HepG2 (cell line): ENCODE results near the gene FHL1. TPM values are rescaled to one million over a fixed set of nuclear protein-coding genes. Genes with fewer than 3 reads are reported as not detected.

ENCODE experiments used
- ATAC-seq: fragments of 200-7000 bp; cut with Tn5 transposase; 3 replicates; pipeline ENCODE4 v1.9.1; 2020; ENCODE audit warnings: mild to moderate bottlenecking, moderate library complexity
- BruUV-seq: library from RNA; stranded (reverse); fragments of 400-500 nt; replicated peaks from 2 replicates; lab custom pipeline; 2021; lab: Mats Ljungman, UMichigan
- CTCF ChIA-PET: fragments of 300-600 bp; formaldehyde crosslinking; extraction: SDS; loops from one replicate; lab custom pipeline; 2021; ENCODE audit warnings: low total read pairs, inconsistent platforms, low intra/inter-chr PET ratio; lab: Yijun Ruan, JAX
- POLR2A ChIA-PET: fragments of 350-600 bp; sonication (Branson Sonifier 250); formaldehyde crosslinking; loops from one replicate; lab custom pipeline; 2020; ENCODE audit warnings: antibody characterized with exemption, inconsistent platforms; lab: Yijun Ruan, JAX
- DNase-seq: peaks from one replicate; pipeline ENCODE4 v3.0.0-alpha.2; 2015; ENCODE audit warnings: low spot score
- FAIRE-seq: peaks from 3 replicates; lab custom pipeline; 2011; peaks lifted over from hg19 to GRCh38; lab: Jason Lieb, UNC
- H2AFZ ChIP-seq: one replicate; pipeline ENCODE4 v1.6.1; 2011; ENCODE audit warnings: low read length, inconsistent platforms
- H3K27ac ChIP-seq: fragments of 300-600 bp; 3 replicates; pipeline ENCODE4 v1.8.0; 2011; ENCODE audit warnings: mixed run types, mild to moderate bottlenecking, mixed read lengths, low read length, inconsistent platforms; ENCODE audit not compliant: insufficient read depth; ENCODE audit errors: extremely low read length
- H3K27me3 ChIP-seq, 2 experiments: fragments of 200-600 bp in 1 of 2; 2 replicates in 1 of 2; 3 replicates in 1 of 2; pipeline versions ENCODE4 v1.6.0 to v1.8.0; 2011; ENCODE audit warnings: low read length in 2 of 2, mild to moderate bottlenecking in 2 of 2, moderate library complexity in 2 of 2, inconsistent platforms in 1 of 2; ENCODE audit not compliant: insufficient read depth in 2 of 2, control insufficient read depth in 1 of 2
- H3K36me3 ChIP-seq, 2 experiments: fragments of 200-600 bp in 1 of 2; replicated peaks in 1 of 2; 2 replicates in 1 of 2; 3 replicates in 1 of 2; pipeline versions ENCODE4 v1.5.1 to v1.8.0; 2011; ENCODE audit warnings: low read length in 2 of 2, inconsistent platforms in 1 of 2; ENCODE audit not compliant: insufficient read depth in 2 of 2, control insufficient read depth in 1 of 2
- H3K4me1 ChIP-seq: 2 replicates; pipeline ENCODE4 v1.5.1; 2012; ENCODE audit warnings: low read length, inconsistent platforms; ENCODE audit not compliant: insufficient read depth
- H3K4me2 ChIP-seq: 2 replicates; pipeline ENCODE4 v1.6.0; 2011; ENCODE audit warnings: low read depth, low read length, inconsistent platforms
- H3K4me3 ChIP-seq, 3 experiments: fragments of 200-600 bp in 1 of 3; sonication (generic), shearing (Covaris generic) in 1 of 3; replicated peaks in 1 of 3; 2 replicates each; pipeline ENCODE4 v1.5.1; 2011 to 2016; ENCODE audit warnings: low read length in 3 of 3, inconsistent platforms in 2 of 3, low read depth in 2 of 3, mild to moderate bottlenecking in 2 of 3, control low read depth in 1 of 3, mixed read lengths in 1 of 3; ENCODE audit not compliant: insufficient read depth in 1 of 3
- H3K79me2 ChIP-seq: one replicate; pipeline ENCODE4 v1.6.1; 2011; ENCODE audit warnings: low read length, inconsistent platforms; ENCODE audit not compliant: insufficient read depth
- H3K9ac ChIP-seq: 2 replicates; pipeline ENCODE4 v1.6.0; 2011; ENCODE audit warnings: mild to moderate bottlenecking, low read depth, low read length, inconsistent platforms; ENCODE audit not compliant: insufficient read depth
- H3K9me3 ChIP-seq: 2 replicates; pipeline ENCODE4 v1.5.1; 2012; ENCODE audit warnings: mild to moderate bottlenecking, low read length
- H4K20me1 ChIP-seq: 2 replicates; pipeline ENCODE4 v1.6.0; 2011; ENCODE audit warnings: inconsistent platforms, mild to moderate bottlenecking, low read length, moderate library complexity; ENCODE audit not compliant: insufficient read depth
- FOXK1 ChIP-seq: sonication (generic); formaldehyde crosslinking; IDR thresholded peaks from 2 replicates; pipeline ENCODE4 v1.4.0; 2020; ENCODE audit warnings: low read depth, missing genetic modification reagents, borderline replicate concordance
- GFI1 ChIP-seq: sonication (generic); formaldehyde crosslinking; IDR thresholded peaks from 2 replicates; pipeline ENCODE4 v1.5.0; 2020; ENCODE audit warnings: missing genetic modification reagents, mild to moderate bottlenecking, borderline replicate concordance
- NCOA5 ChIP-seq: sonication (generic); formaldehyde crosslinking; IDR thresholded peaks from 2 replicates; pipeline ENCODE4 v1.4.0; 2020; ENCODE audit warnings: missing genetic modification reagents
- SCMH1 ChIP-seq: sonication (generic); formaldehyde crosslinking; IDR thresholded peaks from 2 replicates; pipeline ENCODE4 v1.9.0; 2021; ENCODE audit warnings: missing genetic modification reagents, mild to moderate bottlenecking, borderline replicate concordance
- SMARCE1 ChIP-seq: fragments of 450-650 bp; IDR thresholded peaks from 2 replicates; pipeline ENCODE4 v1.6.1; 2017; ENCODE audit warnings: borderline replicate concordance
- TBP ChIP-seq: sonication (generic); formaldehyde crosslinking; IDR thresholded peaks from 2 replicates; pipeline ENCODE4 v1.5.0; 2020; ENCODE audit warnings: missing genetic modification reagents
- ZNF546 ChIP-seq: sonication (generic); formaldehyde crosslinking; conservative IDR thresholded peaks from 2 replicates; pipeline ENCODE4 v1.8.1; 2023; ENCODE audit warnings: mild to moderate bottlenecking, missing genetic modification reagents
- ZNF556 ChIP-seq: sonication (generic); formaldehyde crosslinking; IDR thresholded peaks from 2 replicates; pipeline ENCODE4 v1.4.0; 2020; ENCODE audit warnings: mild to moderate bottlenecking, missing genetic modification reagents, borderline replicate concordance
- WGBS: methylation state at CpG from one replicate; pipeline ENCODE4 v1.1.6; 2017; ENCODE audit warnings: low lambda C conversion rate; 5-methylcytosine and 5-hydroxymethylcytosine counted together
- in situ Hi-C: cut with HindIII; loops from 2 replicates; pipeline ENCODE4 v1.10.0; 2017; ENCODE audit warnings: low pct_unique_long_range_greater_than_20kb; ENCODE audit not compliant: extremely low pct_ligation_motif_present
- intact Hi-C: fragments of 100-400 bp; cut with micrococcal nuclease; formaldehyde crosslinking; loops from one replicate; pipeline ENCODE4 v1.10.0; 2022; ENCODE audit not compliant: unreplicated experiment
- polyA plus RNA-seq, 8 experiments: library from polyadenylated mRNA; depleted of rRNA in 3 of 8; stranded (reverse) in 7 of 8; unstranded in 1 of 8; fragments of >200 nt; fragmentation: Illumina TruSeq in 4 of 8; extraction: Trizol in 4 of 8; gene quantifications; 2 replicates each; pipeline versions ENCODE4 v1.2.1 to v1.2.3, GENCODE V29; 2011 to 2016; ENCODE audit warnings: low read depth in 4 of 8, missing spikeins in 1 of 8, mixed read lengths in 1 of 8; ENCODE audit not compliant: insufficient read depth in 1 of 8
- total RNA-seq, 5 experiments: library from RNA; depleted of rRNA; stranded (reverse); fragments of >200 nt; fragmentation: Illumina TruSeq; extraction: Trizol; gene quantifications; 2 replicates each; pipeline ENCODE4 v1.2.3, GENCODE V29; 2016; ENCODE audit warnings: low read depth in 1 of 5
- TF ChIP-seq, protein P1 (sequence below): sonication (generic); formaldehyde crosslinking; IDR thresholded peaks from 2 replicates; pipeline ENCODE4 v1.8.1; 2022; ENCODE audit warnings: low read depth, mild to moderate bottlenecking, missing genetic modification reagents
- TF ChIP-seq, protein P2 (sequence below): sonication (generic); formaldehyde crosslinking; IDR thresholded peaks from 2 replicates; pipeline ENCODE4 v1.4.0; 2020; ENCODE audit warnings: missing genetic modification reagents, borderline replicate concordance
- TF ChIP-seq, protein P3 (sequence below): sonication (generic); formaldehyde crosslinking; IDR thresholded peaks from 2 replicates; pipeline ENCODE4 v1.4.0; 2020; ENCODE audit warnings: missing genetic modification reagents

The FHL1 gene
- total and polyA plus RNA-seq, 2 of the 13 experiments (the other 11 are each of a cell fraction or from before 2014, with no cell fraction given): 0.33 TPM; not detected in 1

DNA sequence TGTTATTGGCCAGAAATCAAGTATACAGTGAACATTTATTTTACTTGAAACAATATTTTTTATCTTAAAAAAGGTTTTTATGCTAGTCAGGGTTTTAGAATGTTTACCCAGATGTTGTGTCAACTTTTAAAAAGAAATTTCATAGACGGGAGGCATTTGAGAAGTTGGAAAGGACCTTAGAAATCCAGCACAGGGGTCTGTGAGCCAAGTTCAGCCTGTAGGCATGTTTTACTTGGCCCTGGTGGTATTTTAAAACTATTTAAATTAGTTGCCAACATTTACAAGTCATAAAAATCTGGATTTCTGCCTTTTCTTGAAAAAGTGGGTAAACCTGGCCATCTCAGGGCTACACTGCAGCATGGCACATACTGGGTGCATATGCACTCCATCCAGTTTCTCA, 25.5 kb upstream of the FHL1 start (continued):
- TF ChIP-seq, protein P1, sequence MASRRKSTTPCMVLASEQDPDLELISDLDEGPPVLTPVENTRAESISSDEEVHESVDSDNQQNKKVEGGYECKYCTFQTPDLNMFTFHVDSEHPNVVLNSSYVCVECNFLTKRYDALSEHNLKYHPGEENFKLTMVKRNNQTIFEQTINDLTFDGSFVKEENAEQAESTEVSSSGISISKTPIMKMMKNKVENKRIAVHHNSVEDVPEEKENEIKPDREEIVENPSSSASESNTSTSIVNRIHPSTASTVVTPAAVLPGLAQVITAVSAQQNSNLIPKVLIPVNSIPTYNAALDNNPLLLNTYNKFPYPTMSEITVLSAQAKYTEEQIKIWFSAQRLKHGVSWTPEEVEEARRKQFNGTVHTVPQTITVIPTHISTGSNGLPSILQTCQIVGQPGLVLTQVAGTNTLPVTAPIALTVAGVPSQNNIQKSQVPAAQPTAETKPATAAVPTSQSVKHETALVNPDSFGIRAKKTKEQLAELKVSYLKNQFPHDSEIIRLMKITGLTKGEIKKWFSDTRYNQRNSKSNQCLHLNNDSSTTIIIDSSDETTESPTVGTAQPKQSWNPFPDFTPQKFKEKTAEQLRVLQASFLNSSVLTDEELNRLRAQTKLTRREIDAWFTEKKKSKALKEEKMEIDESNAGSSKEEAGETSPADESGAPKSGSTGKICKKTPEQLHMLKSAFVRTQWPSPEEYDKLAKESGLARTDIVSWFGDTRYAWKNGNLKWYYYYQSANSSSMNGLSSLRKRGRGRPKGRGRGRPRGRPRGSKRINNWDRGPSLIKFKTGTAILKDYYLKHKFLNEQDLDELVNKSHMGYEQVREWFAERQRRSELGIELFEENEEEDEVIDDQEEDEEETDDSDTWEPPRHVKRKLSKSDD: no peak
- TF ChIP-seq GFI1 (CRISPR knock-in tag): no peak

DNA sequence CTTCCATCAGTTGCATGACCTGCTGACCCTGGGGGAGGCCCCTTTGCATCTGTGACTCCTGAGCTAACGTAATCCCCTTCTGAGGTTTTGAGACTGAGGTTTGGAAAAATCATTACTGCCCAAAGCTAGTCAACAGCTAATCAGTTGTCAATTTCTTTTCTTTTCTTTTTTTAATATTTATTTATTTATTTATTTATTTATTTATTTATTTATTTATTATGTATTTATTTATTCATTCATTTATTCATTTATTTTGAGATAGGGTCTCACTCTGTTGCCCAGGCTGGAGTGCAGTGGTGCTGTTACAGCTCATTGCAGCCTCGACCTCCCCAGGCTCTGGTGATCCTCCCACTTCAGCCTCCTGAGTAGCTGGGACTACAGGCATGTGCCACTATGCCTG, 25.1 kb upstream of the FHL1 start:
- Histone ChIP-seq H3K27me3 (no peaks in the 10 kb centered on the region; a peak in 1 of 5 replicates), H4K20me1 (no peaks in the 10 kb centered on the region), H3K27ac (no peak overlapping the region), H3K4me2 (no peak overlapping the region), H3K79me2 (no peaks in the 10 kb centered on the region), H3K4me3 (no peak overlapping the region), H3K9ac (no peak overlapping the region), H2AFZ (no peak overlapping the region), H3K4me1 (no peaks in the 10 kb centered on the region), H3K36me3 (no peaks in the 10 kb centered on the region), H3K9me3 (no peaks in the 10 kb centered on the region)
- no TSS peak for BruUV-seq
- 0% methylated on average over 2 of the region's 2 CpGs for WGBS
- in situ Hi-C loops (no loop called here), intact Hi-C loops (no loop called here)
- CTCF ChIA-PET: no interaction called here
- FAIRE-seq (no peak), DNase-seq (no peak), ATAC-seq (no peak)
- POLR2A ChIA-PET: no interaction called here
- TF ChIP-seq SCMH1 (no peak), ZNF556 (CRISPR knock-in tag) (no peak), NCOA5 (CRISPR knock-in tag) (no peak), SMARCE1 (no peak), TBP (no peak), FOXK1 (CRISPR knock-in tag) (no peak), ZNF546 (no peak)
- TF ChIP-seq, protein P2, sequence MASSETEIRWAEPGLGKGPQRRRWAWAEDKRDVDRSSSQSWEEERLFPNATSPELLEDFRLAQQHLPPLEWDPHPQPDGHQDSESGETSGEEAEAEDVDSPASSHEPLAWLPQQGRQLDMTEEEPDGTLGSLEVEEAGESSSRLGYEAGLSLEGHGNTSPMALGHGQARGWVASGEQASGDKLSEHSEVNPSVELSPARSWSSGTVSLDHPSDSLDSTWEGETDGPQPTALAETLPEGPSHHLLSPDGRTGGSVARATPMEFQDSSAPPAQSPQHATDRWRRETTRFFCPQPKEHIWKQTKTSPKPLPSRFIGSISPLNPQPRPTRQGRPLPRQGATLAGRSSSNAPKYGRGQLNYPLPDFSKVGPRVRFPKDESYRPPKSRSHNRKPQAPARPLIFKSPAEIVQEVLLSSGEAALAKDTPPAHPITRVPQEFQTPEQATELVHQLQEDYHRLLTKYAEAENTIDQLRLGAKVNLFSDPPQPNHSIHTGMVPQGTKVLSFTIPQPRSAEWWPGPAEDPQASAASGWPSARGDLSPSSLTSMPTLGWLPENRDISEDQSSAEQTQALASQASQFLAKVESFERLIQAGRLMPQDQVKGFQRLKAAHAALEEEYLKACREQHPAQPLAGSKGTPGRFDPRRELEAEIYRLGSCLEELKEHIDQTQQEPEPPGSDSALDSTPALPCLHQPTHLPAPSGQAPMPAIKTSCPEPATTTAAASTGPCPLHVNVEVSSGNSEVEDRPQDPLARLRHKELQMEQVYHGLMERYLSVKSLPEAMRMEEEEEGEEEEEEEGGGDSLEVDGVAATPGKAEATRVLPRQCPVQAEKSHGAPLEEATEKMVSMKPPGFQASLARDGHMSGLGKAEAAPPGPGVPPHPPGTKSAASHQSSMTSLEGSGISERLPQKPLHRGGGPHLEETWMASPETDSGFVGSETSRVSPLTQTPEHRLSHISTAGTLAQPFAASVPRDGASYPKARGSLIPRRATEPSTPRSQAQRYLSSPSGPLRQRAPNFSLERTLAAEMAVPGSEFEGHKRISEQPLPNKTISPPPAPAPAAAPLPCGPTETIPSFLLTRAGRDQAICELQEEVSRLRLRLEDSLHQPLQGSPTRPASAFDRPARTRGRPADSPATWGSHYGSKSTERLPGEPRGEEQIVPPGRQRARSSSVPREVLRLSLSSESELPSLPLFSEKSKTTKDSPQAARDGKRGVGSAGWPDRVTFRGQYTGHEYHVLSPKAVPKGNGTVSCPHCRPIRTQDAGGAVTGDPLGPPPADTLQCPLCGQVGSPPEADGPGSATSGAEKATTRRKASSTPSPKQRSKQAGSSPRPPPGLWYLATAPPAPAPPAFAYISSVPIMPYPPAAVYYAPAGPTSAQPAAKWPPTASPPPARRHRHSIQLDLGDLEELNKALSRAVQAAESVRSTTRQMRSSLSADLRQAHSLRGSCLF (CRISPR knock-in tag): no peak
- TF ChIP-seq, protein P3, sequence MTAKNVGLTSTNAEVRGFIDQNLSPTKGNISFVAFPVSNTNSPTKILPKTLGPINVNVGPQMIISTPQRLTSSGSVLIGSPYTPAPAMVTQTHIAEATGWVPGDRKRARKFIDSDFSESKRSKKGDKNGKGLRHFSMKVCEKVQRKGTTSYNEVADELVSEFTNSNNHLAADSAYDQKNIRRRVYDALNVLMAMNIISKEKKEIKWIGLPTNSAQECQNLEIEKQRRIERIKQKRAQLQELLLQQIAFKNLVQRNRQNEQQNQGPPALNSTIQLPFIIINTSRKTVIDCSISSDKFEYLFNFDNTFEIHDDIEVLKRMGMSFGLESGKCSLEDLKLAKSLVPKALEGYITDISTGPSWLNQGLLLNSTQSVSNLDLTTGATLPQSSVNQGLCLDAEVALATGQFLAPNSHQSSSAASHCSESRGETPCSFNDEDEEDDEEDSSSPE (CRISPR knock-in tag): no peak
